Right atrium auricular region (tissue), 2 donors: ENCODE data around the gene RGS7BP. TPM values are rescaled to one million over a fixed set of nuclear protein-coding genes. Genes with fewer than 3 reads are reported as not detected.
A peak's percentile ranks its signal among the peaks of the same experiment; 100 is the strongest.

ENCODE experiments used
- DNase-seq: peaks from one replicate; pipeline ENCODE4 v3.0.0-alpha.2; 2019; ENCODE audit warnings: low spot score
- H3K27ac ChIP-seq, 2 donors: fragments of 200-600 bp; sonication (generic); 1 replicate in 1 of 2; 2 replicates in 1 of 2; pipeline ENCODE4 v1.5.1; 2016 to 2019
- H3K27me3 ChIP-seq, 2 donors: fragments of 200-600 bp; sonication (generic); one replicate each; pipeline versions ENCODE4 v1.5.1 to v1.6.0; 2017 to 2019
- H3K36me3 ChIP-seq: fragments of 200-600 bp; sonication (generic); one replicate; pipeline ENCODE4 v1.5.1; 2016
- H3K4me1 ChIP-seq, 2 donors: fragments of 200-600 bp; sonication (generic); one replicate each; pipeline versions ENCODE4 v1.5.1 to v1.6.0; 2017 to 2019
- H3K4me3 ChIP-seq, 2 donors: fragments of 200-600 bp; sonication (generic); 1 replicate in 1 of 2; 2 replicates in 1 of 2; pipeline ENCODE4 v1.5.1; 2017 to 2019; ENCODE audit warnings: mild to moderate bottlenecking in 1 of 2, moderate library complexity in 1 of 2
- H3K9me3 ChIP-seq, 2 donors: fragments of 200-600 bp; sonication (generic); one replicate each; pipeline ENCODE4 v1.5.1; 2019
- CTCF ChIP-seq, 2 donors: fragments of 200-600 bp; sonication (generic); IDR thresholded peaks; one replicate each; pipeline ENCODE4 v1.5.1; 2019; ENCODE audit warnings: antibody characterized with exemption in 2 of 2
- total RNA-seq, 2 donors: library from RNA; depleted of rRNA; stranded (reverse); fragments of >200 nt; gene quantifications; one replicate each; pipeline ENCODE4 v1.1.0, GENCODE V29; 2016

The RGS7BP gene
- total RNA-seq, 2 donors from 2014 or later, result 2.4 to 3.6 TPM

- H3K27me3 ChIP-seq, result no peaks in the 10 kb centered on the region
- H3K4me1 ChIP-seq, result peaks cover 0 to 5% of the 10 kb centered on the region in 2 donors
- H3K4me3 ChIP-seq, result no peak overlapping the region
- no peaks in the 10 kb centered on the region for H3K9me3 ChIP-seq
- H3K27ac ChIP-seq, result peak overlapping the region in 1 of 2 donors; percentile 26
- TF ChIP-seq CTCF (IDR thresholded peaks at IDR 0.05), result no peak
- no peaks in the 10 kb centered on the region for H3K36me3 ChIP-seq
- no peak for DNase-seq
These were observed 79.8 kb downstream of the RGS7BP start for GRCh38 chr5:64585646-64586045.

- no peak for DNase-seq
- no peaks in the 10 kb centered on the region for H3K9me3 ChIP-seq
- no peaks in the 10 kb centered on the region for H3K36me3 ChIP-seq
- H3K27me3 ChIP-seq, result no peaks in the 10 kb centered on the region
- H3K4me3 ChIP-seq, result no peak overlapping the region
- TF ChIP-seq CTCF (IDR thresholded peaks at IDR 0.05), result no peak
- H3K27ac ChIP-seq, result no peak overlapping the region
- H3K4me1 ChIP-seq, result peaks cover 0 to 5% of the 10 kb centered on the region in 2 donors
These were observed 81.6 kb downstream of the RGS7BP start for GRCh38 chr5:64587370-64587769.

- no peak overlapping the region for H3K27ac ChIP-seq
- no peak for TF ChIP-seq CTCF (IDR thresholded peaks at IDR 0.05)
- H3K36me3 ChIP-seq, result no peaks in the 10 kb centered on the region
- no peak for DNase-seq
- no peaks in the 10 kb centered on the region for H3K9me3 ChIP-seq
- no peak overlapping the region for H3K4me3 ChIP-seq
- H3K27me3 ChIP-seq, result no peaks in the 10 kb centered on the region
- H3K4me1 ChIP-seq, result peaks cover 0 to 20% of the 10 kb centered on the region in 2 donors
These were observed 87.0 kb downstream of the RGS7BP start for GRCh38 chr5:64592730-64593341.

GRCh38 chr5:64594025-64594424 is 88.2 kb downstream of the RGS7BP start:
- H3K27me3 ChIP-seq, result no peaks in the 10 kb centered on the region
- H3K4me1 ChIP-seq, result peaks cover 0 to 20% of the 10 kb centered on the region in 2 donors
- H3K9me3 ChIP-seq, result no peaks in the 10 kb centered on the region
- H3K36me3 ChIP-seq, result no peaks in the 10 kb centered on the region
- no peak for DNase-seq
- H3K4me3 ChIP-seq, result no peak overlapping the region
- no peak for TF ChIP-seq CTCF (IDR thresholded peaks at IDR 0.05)
- no peak overlapping the region for H3K27ac ChIP-seq

GRCh38 chr5:64594601-64595000 is 88.8 kb downstream of the RGS7BP start:
- Histone ChIP-seq H3K4me3 (no peak overlapping the region), H3K27me3 (no peaks in the 10 kb centered on the region), H3K4me1 (peaks cover 0 to 20% of the 10 kb centered on the region in 2 donors), H3K27ac (peak overlapping the region in 1 of 2 donors; percentile 3), H3K9me3 (no peaks in the 10 kb centered on the region), H3K36me3 (no peaks in the 10 kb centered on the region)
- DNase-seq, result no peak
- TF ChIP-seq CTCF (IDR thresholded peaks at IDR 0.05), result no peak
